Lower leg skin (tissue), 3 donors: ENCODE data around the gene CDH23.

Source experiments
- CTCF ChIP-seq, 3 donors: fragments of 450-650 bp; IDR thresholded peaks; one replicate each; pipeline ENCODE4 v1.5.1; 2016; ENCODE audit warnings: antibody characterized with exemption in 3 of 3, mild to moderate bottlenecking in 3 of 3, moderate library complexity in 2 of 3
- POLR2A ChIP-seq, 2 donors: fragments of 450-650 bp; IDR thresholded peaks; one replicate each; pipeline ENCODE4 v1.6.1; 2016 to 2017; ENCODE audit warnings: antibody characterized with exemption in 2 of 2, mild to moderate bottlenecking in 1 of 2, moderate library complexity in 1 of 2

DNA sequence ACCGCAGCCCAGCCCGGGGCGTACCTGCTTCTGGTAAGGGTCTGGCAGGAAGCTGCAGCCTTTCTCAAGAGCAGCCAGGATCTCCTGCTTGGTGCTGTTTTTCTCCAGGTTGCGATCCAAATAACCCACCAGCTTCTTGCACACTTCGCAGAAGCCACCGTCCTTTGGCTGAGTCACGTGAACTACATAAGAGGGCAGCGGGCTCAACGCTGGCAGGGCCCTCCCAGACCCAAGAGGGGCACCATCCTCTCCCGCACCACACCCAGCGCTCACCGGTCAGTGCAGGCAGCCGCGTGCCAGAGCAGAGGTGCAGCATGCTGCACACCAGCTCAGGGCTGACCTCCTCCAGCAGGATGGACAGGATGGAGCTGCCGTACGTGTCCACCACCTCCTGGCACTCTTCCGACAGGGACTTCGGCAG is 422.7 kb downstream of the CDH23 start:
- no peak for TF ChIP-seq POLR2A (IDR thresholded peaks at IDR 0.05)
- TF ChIP-seq CTCF (IDR thresholded peaks at IDR 0.05): no peak
